ENCODE results near the gene SACM1L.

DNA sequence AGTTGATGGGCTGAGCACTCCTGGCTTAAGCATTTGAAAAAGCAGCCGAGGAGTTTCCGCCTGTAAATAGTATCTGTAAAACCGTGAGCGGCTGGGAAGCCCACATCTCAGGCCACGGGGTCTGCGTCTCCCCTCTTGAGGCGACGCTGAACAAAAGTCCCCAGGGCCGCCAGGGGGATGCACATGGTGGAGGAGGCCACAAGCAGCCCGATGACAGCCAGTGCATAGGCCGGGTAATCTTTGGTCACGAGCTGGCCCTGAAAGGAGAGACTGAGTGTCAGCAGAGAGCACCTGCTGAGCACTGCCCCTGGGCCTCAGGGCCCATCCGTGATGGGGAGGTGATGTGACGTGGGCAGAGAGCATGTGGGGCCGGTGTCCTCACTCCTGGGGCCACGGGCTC, 69.7 kb downstream of the SACM1L start:
- TF ChIP-seq CTCF (conservative IDR thresholded peaks at IDR 0.05; ENCODE audit: low read depth, low read length) (no peak), NFE2L2 (IDR thresholded peaks at IDR 0.05; ENCODE audit: low read depth, low read length) (no peak), POLR2A (IDR thresholded peaks at IDR 0.05; ENCODE audit: low read depth, low read length) (no peak), CHD1 (IDR thresholded peaks at IDR 0.05; ENCODE audit: low read depth, low read length) (no peak), FOS (IDR thresholded peaks at IDR 0.05; ENCODE audit: low read depth, low read length) (no peak), RFX5 (IDR thresholded peaks at IDR 0.05; ENCODE audit: low read depth, low read length) (no peak), MAZ (IDR thresholded peaks at IDR 0.05; ENCODE audit: borderline replicate concordance, low read depth, low read length) (no peak), RAD21 (IDR thresholded peaks at IDR 0.05; ENCODE audit: low read length) (no peak), CEBPB (IDR thresholded peaks at IDR 0.05; ENCODE audit: low read depth, low read length) (no peak), ELK1 (IDR thresholded peaks at IDR 0.05; ENCODE audit: borderline replicate concordance, low read depth, low read length) (no peak)
- TF ChIP-seq, protein P1, sequence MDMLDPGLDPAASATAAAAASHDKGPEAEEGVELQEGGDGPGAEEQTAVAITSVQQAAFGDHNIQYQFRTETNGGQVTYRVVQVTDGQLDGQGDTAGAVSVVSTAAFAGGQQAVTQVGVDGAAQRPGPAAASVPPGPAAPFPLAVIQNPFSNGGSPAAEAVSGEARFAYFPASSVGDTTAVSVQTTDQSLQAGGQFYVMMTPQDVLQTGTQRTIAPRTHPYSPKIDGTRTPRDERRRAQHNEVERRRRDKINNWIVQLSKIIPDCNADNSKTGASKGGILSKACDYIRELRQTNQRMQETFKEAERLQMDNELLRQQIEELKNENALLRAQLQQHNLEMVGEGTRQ (IDR thresholded peaks at IDR 0.05; ENCODE audit: low read depth, low read length): no peak

Measured in IMR-90 (cell line).